NCI-H2171 (cell line): ENCODE measurements around the gene VAC14.
"Not testable (repeated sequence)": the region's sequence is repeated elsewhere in the genome, so short reads cannot be mapped to it uniquely, and the experiment has no call there.

ENCODE experiments used
- DNase-seq: peaks from one replicate; lab custom pipeline; 2025; lab: John Stamatoyannopoulos, UW

VAC14 gene

GRCh38 chr16:70644763-70645597, 156.0 kb downstream of the VAC14 start:
- DNase-seq: no peak

- DNase-seq: not testable (repeated sequence)
Measured at GRCh38 chr16:70643264-70643663, 157.7 kb downstream of the VAC14 start.

GRCh38 chr16:70642633-70643032, 158.3 kb downstream of the VAC14 start:
- no peak for DNase-seq

GRCh38 chr16:70638814-70639792, 161.9 kb downstream of the VAC14 start:
- DNase-seq: no peak
